Activated naive CD4-positive, alpha-beta T cell treated with anti-CD3 and anti-CD28 coated beads, Interleukin-2, amount 10 ng/mL, durations not matched to agents 7 days and 5 days (primary cell): Measurements from ENCODE around the gene TTLL5.

Experiments used
- CTCF ChIA-PET: fragments of 350-600 bp; sonication (Branson Sonifier 250); formaldehyde crosslinking; loops from one replicate; lab custom pipeline; 2021; ENCODE audit warnings: antibody characterized with exemption; lab: Charles Lee
- DNase-seq: peaks from one replicate; pipeline ENCODE4 v3.0.0-alpha.2; 2020
- H3K27ac Mint-ChIP-seq: one replicate; pipeline ENCODE4 v1.8.0; 2021; ENCODE audit warnings: mild to moderate bottlenecking, moderate library complexity, mixed read lengths
- H3K27me3 Mint-ChIP-seq: one replicate; pipeline ENCODE4 v1.8.0; 2021; ENCODE audit warnings: mild to moderate bottlenecking, mixed read lengths
- H3K36me3 Mint-ChIP-seq: one replicate; pipeline ENCODE4 v1.8.0; 2021; ENCODE audit warnings: mixed read lengths
- H3K4me1 Mint-ChIP-seq: one replicate; pipeline ENCODE4 v1.8.0; 2021; ENCODE audit warnings: mixed read lengths
- H3K4me3 Mint-ChIP-seq: one replicate; pipeline ENCODE4 v1.8.0; 2021; ENCODE audit warnings: mild to moderate bottlenecking, moderate library complexity, mixed read lengths
- H3K9me3 Mint-ChIP-seq: one replicate; pipeline ENCODE4 v1.8.0; 2021; ENCODE audit warnings: mixed read lengths

The TTLL5 gene

DNA sequence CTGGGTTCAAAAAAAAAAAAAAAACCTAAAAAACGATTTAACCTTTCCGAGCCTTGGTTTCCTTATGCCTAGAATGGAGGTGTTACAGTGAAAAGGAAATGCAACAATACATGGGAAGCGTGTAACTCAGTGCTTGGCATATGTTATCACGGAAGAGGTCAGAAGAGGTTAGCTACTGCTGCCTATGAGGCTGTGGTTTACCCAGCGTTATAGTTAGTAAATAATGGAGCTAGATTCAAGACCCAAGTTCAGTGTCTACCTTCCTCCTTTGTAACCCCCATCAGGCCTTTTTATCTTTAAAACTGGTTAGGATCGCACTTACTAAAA lies 325.4 kb downstream of the TTLL5 start:
- H3K27me3 Mint-ChIP-seq = peaks cover 20% of the 10 kb centered on the region
- H3K27ac Mint-ChIP-seq = peak overlapping the region; percentile 29
- peak overlapping the region; percentile 84 for H3K4me3 Mint-ChIP-seq
- DNase-seq = no peak
- H3K9me3 Mint-ChIP-seq = no peaks in the 10 kb centered on the region
- no peaks in the 10 kb centered on the region for H3K36me3 Mint-ChIP-seq
- CTCF ChIA-PET = no interaction called here
- H3K4me1 Mint-ChIP-seq = peaks cover 21% of the 10 kb centered on the region

DNA sequence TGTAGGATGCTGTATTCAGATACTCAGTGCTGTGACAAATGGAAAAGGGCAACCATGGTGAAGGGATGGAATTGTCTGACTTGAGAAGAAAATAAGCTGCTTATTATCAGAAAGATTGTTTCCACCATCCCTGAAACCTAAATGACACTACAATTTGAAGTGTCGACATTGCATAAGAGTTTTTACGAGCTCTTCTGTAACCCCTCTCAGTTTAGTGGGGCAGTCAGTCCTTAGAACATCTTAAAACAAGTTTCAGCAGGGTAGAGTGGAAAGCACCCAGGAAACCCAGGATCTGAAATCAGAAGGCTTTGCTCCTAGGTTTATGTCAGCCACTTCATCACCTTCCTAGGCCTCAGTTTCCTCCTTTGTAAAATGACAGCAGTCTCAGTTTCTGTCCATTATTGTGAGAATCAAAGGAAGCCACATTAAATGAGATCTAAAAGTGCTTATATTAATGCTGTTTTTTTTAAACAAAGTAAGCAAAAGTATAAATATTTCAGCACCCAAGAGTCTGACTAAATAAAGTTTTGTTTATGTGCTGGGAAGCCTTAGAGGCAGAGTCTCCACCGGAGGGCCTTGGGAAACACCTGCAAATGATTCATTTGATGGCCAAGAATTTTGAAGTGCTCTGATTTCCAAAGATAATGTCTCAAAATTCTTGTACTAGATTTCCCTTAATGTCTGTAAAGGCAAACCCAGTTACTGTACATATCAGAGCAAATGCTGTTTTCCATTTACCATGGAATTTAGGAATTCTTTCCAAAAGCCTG lies 326.3 kb downstream of the TTLL5 start:
- H3K27ac Mint-ChIP-seq = no peak overlapping the region
- CTCF ChIA-PET = interaction anchor here (1.4 kb wide), 1 partner anchor 8 kb away, joined by 6 read pairs; no protein-coding TSS in a partner anchor
- no peaks in the 10 kb centered on the region for H3K36me3 Mint-ChIP-seq
- peaks cover 15% of the 10 kb centered on the region for H3K4me1 Mint-ChIP-seq
- H3K9me3 Mint-ChIP-seq = no peaks in the 10 kb centered on the region
- no peak for DNase-seq
- no peak overlapping the region for H3K4me3 Mint-ChIP-seq
- peaks cover 17% of the 10 kb centered on the region for H3K27me3 Mint-ChIP-seq

DNA sequence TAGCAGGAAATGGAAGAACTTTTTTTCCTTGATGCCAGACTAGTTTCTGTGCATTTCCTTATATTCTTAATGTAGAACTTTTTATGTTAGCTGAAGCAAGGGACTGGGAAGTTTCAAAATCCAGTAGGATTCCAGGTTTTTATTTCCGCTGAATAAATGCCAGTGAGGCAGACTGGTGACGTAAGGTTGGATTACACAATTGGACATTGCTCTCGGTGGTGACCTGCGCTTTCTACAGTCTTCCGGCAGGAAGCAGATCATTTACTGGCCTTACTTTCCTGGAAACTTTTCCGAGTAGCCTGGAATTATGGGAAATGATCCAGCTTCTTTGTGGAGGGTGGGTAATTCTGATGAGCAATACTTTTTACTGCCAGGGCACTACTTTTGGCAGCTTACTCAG lies 328.1 kb downstream of the TTLL5 start:
- Mint-ChIP-seq H3K36me3 (no peaks in the 10 kb centered on the region), H3K27me3 (peaks cover under 1% of the 10 kb centered on the region), H3K27ac (no peak overlapping the region), H3K4me3 (no peak overlapping the region), H3K4me1 (peaks cover 13% of the 10 kb centered on the region), H3K9me3 (no peaks in the 10 kb centered on the region)
- CTCF ChIA-PET = no interaction called here
- no peak for DNase-seq

DNA sequence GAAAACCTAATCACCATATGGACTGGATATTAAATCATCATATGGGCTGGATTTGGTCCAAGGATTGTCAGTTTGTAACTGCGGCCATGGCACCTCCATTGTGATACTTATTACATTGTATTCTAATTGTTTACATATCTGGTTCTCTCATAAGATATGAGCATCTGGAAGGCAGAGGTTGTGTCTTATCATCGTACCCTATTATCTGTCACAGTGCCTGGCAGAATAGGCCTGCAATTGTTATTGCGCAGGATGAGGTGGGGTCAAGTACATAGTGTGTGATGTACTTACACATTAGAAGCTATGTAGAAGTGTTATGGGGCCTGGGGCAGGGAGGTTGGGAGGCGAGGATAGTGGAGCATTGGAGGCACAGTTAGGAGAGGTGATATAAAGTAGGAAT lies 329.3 kb downstream of the TTLL5 start:
- no peak for DNase-seq
- Mint-ChIP-seq H3K27me3 (no peaks in the 10 kb centered on the region), H3K4me1 (peaks cover 11% of the 10 kb centered on the region), H3K4me3 (no peak overlapping the region), H3K36me3 (no peaks in the 10 kb centered on the region), H3K27ac (no peak overlapping the region), H3K9me3 (no peaks in the 10 kb centered on the region)
- CTCF ChIA-PET = interaction anchor here (1.1 kb wide), 1 partner anchor 337 kb away, joined by 3 read pairs; no protein-coding TSS in a partner anchor

DNA sequence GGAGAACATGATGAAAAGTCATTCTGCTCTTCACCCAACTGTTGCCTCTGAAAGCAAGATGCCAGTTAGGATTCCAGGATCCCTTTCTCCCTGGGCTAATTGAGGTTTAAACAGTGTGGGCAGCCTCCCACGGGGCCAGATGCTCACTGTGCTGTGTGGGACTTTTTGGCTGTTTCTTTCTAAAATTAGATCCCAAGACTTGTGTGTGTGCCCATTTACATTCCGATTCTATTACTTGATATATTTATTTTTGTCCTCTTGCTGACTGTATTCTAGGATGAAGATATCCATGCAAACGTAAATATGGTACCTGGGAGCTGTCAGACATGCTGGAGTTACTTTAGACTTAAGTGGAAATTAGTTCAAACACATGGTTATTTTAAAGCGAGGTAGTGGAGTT lies 330.7 kb downstream of the TTLL5 start:
- Mint-ChIP-seq H3K9me3 (no peaks in the 10 kb centered on the region), H3K36me3 (no peaks in the 10 kb centered on the region), H3K27me3 (no peaks in the 10 kb centered on the region), H3K4me1 (no peaks in the 10 kb centered on the region), H3K4me3 (no peak overlapping the region), H3K27ac (no peak overlapping the region)
- CTCF ChIA-PET = no interaction called here
- no peak for DNase-seq

DNA sequence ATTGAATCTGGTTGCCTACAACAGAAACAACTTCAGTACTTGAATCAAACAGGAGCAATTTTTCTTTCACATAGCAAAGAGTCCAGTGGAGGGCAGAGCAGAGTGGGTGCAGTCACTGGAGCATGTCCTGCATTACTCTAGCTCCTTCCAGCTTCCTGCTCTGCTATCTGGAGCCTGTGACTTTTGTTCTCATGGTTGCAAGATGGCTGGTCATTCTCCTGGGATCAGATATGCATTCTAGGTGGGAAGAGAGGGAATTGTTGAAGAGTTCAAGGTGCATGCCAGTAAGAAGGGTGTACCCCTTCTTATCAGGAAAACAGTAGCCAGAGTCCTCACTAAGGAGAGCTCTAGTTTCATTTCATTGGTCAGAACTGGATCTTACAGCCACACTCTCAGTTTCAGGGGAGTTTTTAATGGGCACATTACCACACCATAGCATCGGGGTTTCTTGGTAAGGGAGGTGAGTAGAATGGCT lies 332.6 kb downstream of the TTLL5 start:
- no peak overlapping the region for H3K27ac Mint-ChIP-seq
- CTCF ChIA-PET = interaction anchor here (0.8 to 1.6 kb wide), 2 partner anchors 282 to 394 kb away, joined by 3 to 4 read pairs; no protein-coding TSS in a partner anchor
- no peak for DNase-seq
- H3K4me1 Mint-ChIP-seq = no peaks in the 10 kb centered on the region
- no peaks in the 10 kb centered on the region for H3K27me3 Mint-ChIP-seq
- H3K4me3 Mint-ChIP-seq = no peak overlapping the region
- no peaks in the 10 kb centered on the region for H3K36me3 Mint-ChIP-seq
- H3K9me3 Mint-ChIP-seq = no peaks in the 10 kb centered on the region

DNA sequence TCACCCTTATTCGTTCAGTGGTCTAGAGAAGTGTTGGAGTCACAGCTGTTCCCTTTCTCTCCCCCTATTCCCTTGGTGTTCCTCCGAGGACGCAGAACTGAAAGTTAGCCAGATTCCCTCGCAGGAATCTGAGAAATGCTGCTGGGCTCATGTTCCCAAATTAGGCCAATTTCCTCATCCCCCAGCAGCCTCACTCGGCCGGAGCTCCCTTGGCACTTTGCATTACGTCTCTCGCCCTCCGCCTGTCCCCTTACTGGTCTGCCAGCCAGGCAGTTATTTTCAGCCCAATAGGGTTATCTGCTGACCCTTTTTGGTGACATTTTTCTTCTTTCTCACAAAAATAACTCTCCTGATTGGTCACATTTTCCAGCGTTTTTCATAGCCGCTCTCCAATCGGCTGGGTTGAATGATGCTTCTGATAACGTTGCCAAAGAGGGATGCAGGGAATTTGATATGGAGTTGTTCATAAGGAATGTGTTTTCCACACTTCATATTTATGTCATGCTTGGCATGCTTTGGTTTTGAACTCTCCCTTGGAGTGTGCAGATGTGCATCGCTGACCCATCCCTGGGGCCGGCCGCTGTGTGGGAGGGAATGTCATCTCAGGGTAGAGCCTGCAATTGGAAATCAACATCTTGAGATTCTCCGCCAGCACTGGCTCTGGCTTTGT lies 334.5 kb downstream of the TTLL5 start:
- no peaks in the 10 kb centered on the region for H3K27me3 Mint-ChIP-seq
- DNase-seq = no peak
- H3K4me1 Mint-ChIP-seq = no peaks in the 10 kb centered on the region
- no peaks in the 10 kb centered on the region for H3K36me3 Mint-ChIP-seq
- H3K27ac Mint-ChIP-seq = no peak overlapping the region
- CTCF ChIA-PET = interaction anchor here (1.5 to 1.6 kb wide), 2 partner anchors 13 to 392 kb away, joined by 3 to 4 read pairs; no protein-coding TSS in a partner anchor
- H3K4me3 Mint-ChIP-seq = no peak overlapping the region
- H3K9me3 Mint-ChIP-seq = no peaks in the 10 kb centered on the region

DNA sequence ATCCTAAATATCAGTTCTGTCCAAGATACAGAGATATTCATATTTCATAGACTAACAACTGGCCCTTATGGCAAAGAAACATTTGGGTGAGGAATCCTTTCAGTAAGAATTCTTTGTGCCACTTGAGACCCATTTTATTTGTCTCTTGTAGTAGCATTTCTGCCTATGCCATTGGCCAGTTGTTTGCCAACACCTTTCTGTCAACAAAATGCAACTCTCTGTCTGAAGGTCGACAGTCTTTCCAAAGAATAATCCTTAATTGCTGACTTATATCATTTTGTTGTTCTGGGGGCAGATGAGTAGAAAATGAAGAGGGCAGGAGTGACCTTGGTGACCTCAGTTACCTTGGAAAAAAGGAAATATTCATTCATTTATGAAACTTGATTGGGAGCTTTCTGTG lies 335.4 kb downstream of the TTLL5 start:
- DNase-seq = no peak
- Mint-ChIP-seq H3K4me3 (no peak overlapping the region), H3K9me3 (no peaks in the 10 kb centered on the region), H3K36me3 (no peaks in the 10 kb centered on the region), H3K27me3 (no peaks in the 10 kb centered on the region), H3K4me1 (no peaks in the 10 kb centered on the region), H3K27ac (no peak overlapping the region)
- CTCF ChIA-PET = no interaction called here

DNA sequence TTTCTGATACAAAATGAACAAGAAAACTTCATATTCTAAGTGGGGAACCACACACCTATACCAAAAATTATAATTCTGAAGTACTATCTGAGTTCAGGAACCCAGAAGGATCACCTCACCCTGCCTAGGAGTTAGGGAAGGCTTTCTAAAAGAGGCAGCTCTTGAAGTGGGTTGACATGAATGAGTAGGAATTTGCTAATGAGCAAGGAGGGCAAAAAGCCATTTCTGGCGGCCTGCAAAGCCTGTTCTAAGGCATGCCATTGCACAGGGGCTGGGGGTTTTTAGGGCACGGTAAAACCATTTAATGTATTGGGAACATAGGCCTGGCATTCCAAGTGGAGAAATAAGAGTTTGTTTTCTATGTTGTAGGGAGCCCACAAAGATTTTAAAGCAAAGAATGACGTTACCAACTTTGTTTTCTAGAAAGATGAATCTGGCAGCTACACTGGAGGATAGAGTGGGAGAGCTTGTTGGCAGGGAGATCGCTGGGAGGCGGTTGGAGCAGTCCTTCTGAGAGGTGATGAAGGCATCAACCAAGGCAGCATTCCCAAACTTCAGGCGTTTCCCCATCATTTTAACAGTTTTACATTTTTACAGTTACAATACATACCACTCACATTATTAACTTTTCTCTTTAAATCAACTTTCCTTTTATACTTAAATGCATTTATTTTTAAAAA lies 338.6 kb downstream of the TTLL5 start:
- Mint-ChIP-seq H3K9me3 (peaks cover 4% of the 10 kb centered on the region), H3K27ac (no peak overlapping the region), H3K36me3 (no peaks in the 10 kb centered on the region), H3K4me3 (no peak overlapping the region), H3K4me1 (no peaks in the 10 kb centered on the region), H3K27me3 (no peaks in the 10 kb centered on the region)
- CTCF ChIA-PET = no interaction called here
- DNase-seq = no peak

DNA sequence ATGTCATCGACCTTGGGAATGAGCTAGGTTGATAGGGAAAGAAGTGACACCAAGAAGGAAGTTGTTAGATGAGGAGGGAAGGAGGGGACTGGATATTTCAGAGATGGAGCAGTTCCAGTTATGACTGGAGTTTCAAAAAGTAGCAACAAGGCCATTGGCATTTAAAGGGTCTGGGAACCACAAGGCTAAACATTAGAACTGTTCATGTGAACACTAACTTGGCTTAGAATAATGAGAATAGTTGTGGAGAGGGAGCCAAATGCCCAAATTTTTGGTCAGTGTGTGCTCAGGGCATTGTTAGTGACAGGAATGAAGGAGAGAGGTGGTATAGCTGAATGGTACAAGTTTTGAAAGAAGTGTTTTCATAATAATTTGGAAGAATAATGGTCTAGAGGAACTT lies 341.3 kb downstream of the TTLL5 start:
- Mint-ChIP-seq H3K27ac (no peak overlapping the region), H3K36me3 (peaks cover 5% of the 10 kb centered on the region), H3K27me3 (no peaks in the 10 kb centered on the region), H3K4me3 (no peak overlapping the region), H3K9me3 (peaks cover 6% of the 10 kb centered on the region), H3K4me1 (no peaks in the 10 kb centered on the region)
- CTCF ChIA-PET = no interaction called here
- no peak for DNase-seq
